ENCODE results near the gene TAX1BP3. TPM values are rescaled to one million over a fixed set of nuclear protein-coding genes. Genes with fewer than 3 reads are reported as not detected.
A peak's percentile ranks its signal among the peaks of the same experiment; 100 is the strongest.

The TAX1BP3 gene
- total RNA-seq, 4 donors from 2014 or later, result 103 to 245 (median 202) TPM

- no peak overlapping the region for H3K27ac ChIP-seq
These were observed 27.4 kb downstream of the TAX1BP3 start for GRCh38 chr17:3641014-3641413.

DNA sequence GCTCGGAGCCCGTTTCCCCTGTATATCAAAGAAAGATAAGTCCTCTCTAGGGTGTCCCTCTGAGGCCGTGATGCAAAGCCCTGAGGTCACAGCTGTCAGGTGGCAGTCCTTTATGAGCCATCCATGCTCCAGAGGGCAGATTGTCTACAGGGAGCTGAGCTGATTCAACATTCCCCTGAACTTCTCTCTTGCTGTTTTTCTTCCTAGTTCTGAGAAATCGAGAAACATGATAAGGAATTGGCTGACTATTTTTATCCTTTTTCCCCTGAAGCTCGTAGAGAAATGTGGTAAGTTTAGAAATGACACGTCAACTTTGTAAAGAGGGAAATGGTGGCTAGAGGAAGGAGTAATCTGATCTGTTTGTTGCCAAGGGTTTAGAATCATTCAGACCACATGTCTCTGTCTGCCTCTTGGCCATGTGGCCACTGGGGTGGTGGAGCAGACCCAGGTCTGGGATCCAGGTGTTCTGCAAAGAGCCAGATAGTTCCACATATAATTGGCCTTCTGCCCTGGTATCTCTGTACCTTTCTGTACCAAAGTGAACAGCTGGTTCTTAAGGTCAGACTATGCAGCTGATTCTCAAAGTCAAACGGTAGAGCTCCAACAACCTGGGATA, 28.3 kb downstream of the TAX1BP3 start:
- WGBS, result 64% methylated on average over 7 of the region's 7 CpGs
- TF ChIP-seq POLR2AphosphoS5 (IDR thresholded peaks at IDR 0.05) (no peak), EP300 (IDR thresholded peaks at IDR 0.05) (no peak), CTCF (IDR thresholded peaks at IDR 0.05) (no peak), POLR2A (IDR thresholded peaks at IDR 0.05) (no peak)
- Histone ChIP-seq H3K4me1 (peaks cover 16% of the 10 kb centered on the region), H3K4me3 (no peak overlapping the region), H3K27me3 (no peaks in the 10 kb centered on the region), H3K27ac (no peak overlapping the region), H3K9me3 (no peaks in the 10 kb centered on the region), H3K36me3 (peaks cover 21% of the 10 kb centered on the region)
- DNase-seq (ENCODE audit: low spot score in 2 of 2), result no peak

More at GRCh38 chr17:3641014-3641413, 27.4 kb downstream of the TAX1BP3 start:
- Histone ChIP-seq H3K36me3 (peaks cover 24% of the 10 kb centered on the region), H3K27me3 (no peaks in the 10 kb centered on the region), H3K4me3 (no peak overlapping the region), H3K4me1 (peaks cover 11% of the 10 kb centered on the region), H3K9me3 (no peaks in the 10 kb centered on the region)
- 77% methylated on average over 3 of the region's 3 CpGs for WGBS
- DNase-seq (ENCODE audit: low spot score in 2 of 2), result no peak
- no peak for TF ChIP-seq CTCF (IDR thresholded peaks at IDR 0.05)
- no peak for TF ChIP-seq EP300 (IDR thresholded peaks at IDR 0.05)
- no peak for TF ChIP-seq POLR2A (IDR thresholded peaks at IDR 0.05)
- TF ChIP-seq POLR2AphosphoS5 (IDR thresholded peaks at IDR 0.05), result no peak

DNA sequence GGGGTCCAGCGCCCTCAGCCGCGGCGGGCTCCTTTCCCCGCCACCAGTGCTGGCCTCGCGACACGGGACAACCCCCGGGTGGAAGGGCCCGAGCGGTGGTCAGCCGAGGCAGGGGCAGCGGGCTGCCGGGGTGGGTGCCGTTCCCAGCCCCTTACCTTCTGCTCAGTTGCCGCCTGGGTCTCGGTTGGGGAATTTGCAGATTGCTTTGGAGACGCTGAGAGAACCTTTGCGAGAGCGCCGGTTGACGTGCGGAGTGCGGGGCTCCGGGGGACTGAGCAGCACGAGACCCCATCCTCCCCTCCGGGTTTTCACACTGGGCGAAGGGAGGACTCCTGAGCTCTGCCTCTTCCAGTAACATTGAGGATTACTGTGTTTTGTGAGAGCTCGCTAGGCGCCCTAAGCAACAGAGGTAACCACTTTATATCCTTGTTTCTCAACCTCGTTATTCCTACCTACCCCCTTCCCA, 31.4 kb downstream of the TAX1BP3 start:
- H3K36me3 ChIP-seq, result peaks cover 8% of the 10 kb centered on the region
- H3K4me3 ChIP-seq, result peak overlapping the region; percentile 75
- H3K27ac ChIP-seq, result peak overlapping the region; percentile 99
- peaks cover 31% of the 10 kb centered on the region for H3K4me1 ChIP-seq
- no peaks in the 10 kb centered on the region for H3K27me3 ChIP-seq
- under 1% methylated on average over 16 of the region's 31 CpGs for WGBS
- no peak for DNase-seq (ENCODE audit: low spot score in 2 of 2)
- TF ChIP-seq POLR2AphosphoS5 (IDR thresholded peaks at IDR 0.05) (no peak), POLR2A (IDR thresholded peaks at IDR 0.05) (no peak), EP300 (IDR thresholded peaks at IDR 0.05) (no peak), CTCF (IDR thresholded peaks at IDR 0.05) (no peak)
- no peaks in the 10 kb centered on the region for H3K9me3 ChIP-seq

DNA sequence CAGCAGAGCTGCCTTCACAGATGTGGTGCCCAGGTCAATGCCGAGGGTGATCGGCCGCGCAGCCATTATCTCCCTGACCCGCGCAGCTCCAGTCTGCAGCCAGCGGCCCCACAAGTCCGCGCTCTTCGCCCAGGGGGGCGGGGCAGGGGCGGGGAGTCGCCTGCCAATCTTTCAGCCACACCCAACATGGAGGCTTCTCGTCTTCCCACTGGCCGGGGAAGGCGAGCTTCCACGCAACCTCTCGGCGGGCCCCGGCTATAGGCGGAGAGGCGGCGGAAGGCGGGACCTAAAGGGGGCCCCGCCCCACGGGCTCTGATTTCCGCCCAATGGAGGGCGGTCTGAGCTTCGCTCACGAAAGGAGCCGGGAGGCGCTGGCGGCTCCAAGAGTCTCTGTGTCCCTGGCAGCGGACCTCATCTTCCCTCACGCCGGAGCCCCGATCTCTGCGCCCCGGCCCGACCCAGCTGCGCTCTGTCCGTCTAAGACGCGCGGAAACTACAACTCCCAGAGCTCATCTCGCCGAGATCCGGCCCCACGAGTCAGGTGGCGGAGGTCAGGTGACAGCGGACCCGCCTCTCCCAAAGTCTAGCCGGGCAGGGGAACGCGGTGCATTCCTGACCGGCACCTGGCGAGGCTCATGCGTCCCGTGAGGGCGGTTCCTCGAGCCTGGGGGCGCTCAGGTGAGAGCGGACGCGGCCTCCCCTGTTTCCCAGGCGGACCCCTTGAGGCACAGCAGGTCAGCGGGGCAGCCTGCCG, 32.0 kb downstream of the TAX1BP3 start, which contains the start of the genes CTNS and SHPK:
Gene CTNS (plus strand): TSS at position 607 of the 754 bp plus-strand sequence. CDS start 3,447 bp downstream, outside the sequence.
Gene SHPK (minus strand): TSS at position 97 of the 754 bp plus-strand sequence. CDS start 31 bp downstream, at position 66.
- peaks cover 31% of the 10 kb centered on the region for H3K4me1 ChIP-seq

More for the DNA sequence above, 32.0 kb downstream of the TAX1BP3 start, which contains the start of the genes CTNS and SHPK:
- no peaks in the 10 kb centered on the region for H3K9me3 ChIP-seq
- peaks cover 9% of the 10 kb centered on the region for H3K36me3 ChIP-seq
- no CpG with 5 or more reads among the region's 68 CpGs for WGBS
- H3K4me3 ChIP-seq, result peak within 1 kb of the TSS; percentile 75
- H3K27me3 ChIP-seq, result no peaks in the 10 kb centered on the region
- TF ChIP-seq POLR2AphosphoS5 (IDR thresholded peaks at IDR 0.05) (peak; percentile 8 to 60 (median 41)), CTCF (IDR thresholded peaks at IDR 0.05) (no peak), POLR2A (IDR thresholded peaks at IDR 0.05) (peak in 1 of 2 donors; percentile 22)
- H3K27ac ChIP-seq, result peak within 1 kb of the TSS; percentile 99
- peak; percentile 98 for DNase-seq (ENCODE audit: low spot score in 2 of 2)
